ENCODE measurements around the gene NKRF.

GRCh38 chrX:119617517-119618164, 11.4 kb upstream of the NKRF start:
- TF ChIP-seq CTCF (IDR thresholded peaks at IDR 0.05), result no peak
- no peak for TF ChIP-seq POLR2A (IDR thresholded peaks at IDR 0.05)
